ENCODE results near the gene LAT. TPM values are rescaled to one million over a fixed set of nuclear protein-coding genes. Genes with fewer than 3 reads are reported as not detected.

LAT gene
- total and polyA plus RNA-seq, 2 donors (not counting 3 experiments of a cell fraction or from before 2014, with no cell fraction given), result 4.5 to 5.9 TPM

- no peaks in the 10 kb centered on the region for H4K20me1 ChIP-seq (replicated peaks; ENCODE audit: control insufficient read depth, extremely low read depth, insufficient read depth, low read length)
- dilution Hi-C loops (cut with MboI; ENCODE audit: extremely low pct_ligation_motif_present, low sequenced_read_pairs) (no loop called here), intact Hi-C loops (cut with micrococcal nuclease) (no loop called here)
- H3K9me3 ChIP-seq (replicated peaks; ENCODE audit: control insufficient read depth, insufficient read depth, low read length), result no peaks in the 10 kb centered on the region
- no peaks in the 10 kb centered on the region for H3K27me3 ChIP-seq (ENCODE audit: control insufficient read depth in 2 of 2, insufficient read depth in 2 of 2, low read length in 2 of 2)
- peaks cover 6% of the 10 kb centered on the region for H3K79me2 ChIP-seq (ENCODE audit: control insufficient read depth, insufficient read depth, low read length)
- no peak overlapping the region for H3K9ac ChIP-seq (replicated peaks; ENCODE audit: extremely low read depth, insufficient read depth, low read length)
- POLR2A ChIA-PET, result no interaction called here
- TF ChIP-seq, protein P1, sequence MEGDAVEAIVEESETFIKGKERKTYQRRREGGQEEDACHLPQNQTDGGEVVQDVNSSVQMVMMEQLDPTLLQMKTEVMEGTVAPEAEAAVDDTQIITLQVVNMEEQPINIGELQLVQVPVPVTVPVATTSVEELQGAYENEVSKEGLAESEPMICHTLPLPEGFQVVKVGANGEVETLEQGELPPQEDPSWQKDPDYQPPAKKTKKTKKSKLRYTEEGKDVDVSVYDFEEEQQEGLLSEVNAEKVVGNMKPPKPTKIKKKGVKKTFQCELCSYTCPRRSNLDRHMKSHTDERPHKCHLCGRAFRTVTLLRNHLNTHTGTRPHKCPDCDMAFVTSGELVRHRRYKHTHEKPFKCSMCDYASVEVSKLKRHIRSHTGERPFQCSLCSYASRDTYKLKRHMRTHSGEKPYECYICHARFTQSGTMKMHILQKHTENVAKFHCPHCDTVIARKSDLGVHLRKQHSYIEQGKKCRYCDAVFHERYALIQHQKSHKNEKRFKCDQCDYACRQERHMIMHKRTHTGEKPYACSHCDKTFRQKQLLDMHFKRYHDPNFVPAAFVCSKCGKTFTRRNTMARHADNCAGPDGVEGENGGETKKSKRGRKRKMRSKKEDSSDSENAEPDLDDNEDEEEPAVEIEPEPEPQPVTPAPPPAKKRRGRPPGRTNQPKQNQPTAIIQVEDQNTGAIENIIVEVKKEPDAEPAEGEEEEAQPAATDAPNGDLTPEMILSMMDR (IDR thresholded peaks at IDR 0.05; ENCODE audit: extremely low read depth in 1 of 2, insufficient read depth in 1 of 2, low read depth in 1 of 2, low read length in 2 of 2), result peak; percentile 48 to 70
- TF ChIP-seq JUN (IDR thresholded peaks at IDR 0.05; ENCODE audit: borderline replicate concordance, insufficient read depth, insufficient read length, low read depth), result no peak
- FAIRE-seq, result no peak
- BruUV-seq (replicated peaks), result no TSS peak
- H3K4me1 ChIP-seq (ENCODE audit: control insufficient read depth, extremely low read depth, insufficient read depth, low read length), result no peaks in the 10 kb centered on the region
- H3K9me1 ChIP-seq (replicated peaks; ENCODE audit: control insufficient read depth, extremely low read depth, insufficient read depth, low read length), result no peaks in the 10 kb centered on the region
- DNase-seq (ENCODE audit: low read depth, low spot score), result no peak
- H2AFZ ChIP-seq (ENCODE audit: low read depth, low read length), result no peak overlapping the region
- no peak overlapping the region for H3K4me3 ChIP-seq (replicated peaks in 1 of 3; ENCODE audit: insufficient read depth in 1 of 3, low read depth in 1 of 3, low read length in 3 of 3)
- H3K27ac ChIP-seq (ENCODE audit: insufficient read depth, low read depth, low read length), result no peak overlapping the region
- CTCF ChIA-PET, result no interaction called here
- H3K4me2 ChIP-seq (ENCODE audit: insufficient read depth, low read length), result no peak overlapping the region
- H3K36me3 ChIP-seq (ENCODE audit: control insufficient read depth in 2 of 2, extremely low read depth in 1 of 2, insufficient read depth in 2 of 2, low read length in 2 of 2), result peaks cover 5 to 34% of the 10 kb centered on the region in 2 experiments
These were observed 3.3 kb upstream of the LAT start for GRCh38 chr16:28981517-28981916.

DNA sequence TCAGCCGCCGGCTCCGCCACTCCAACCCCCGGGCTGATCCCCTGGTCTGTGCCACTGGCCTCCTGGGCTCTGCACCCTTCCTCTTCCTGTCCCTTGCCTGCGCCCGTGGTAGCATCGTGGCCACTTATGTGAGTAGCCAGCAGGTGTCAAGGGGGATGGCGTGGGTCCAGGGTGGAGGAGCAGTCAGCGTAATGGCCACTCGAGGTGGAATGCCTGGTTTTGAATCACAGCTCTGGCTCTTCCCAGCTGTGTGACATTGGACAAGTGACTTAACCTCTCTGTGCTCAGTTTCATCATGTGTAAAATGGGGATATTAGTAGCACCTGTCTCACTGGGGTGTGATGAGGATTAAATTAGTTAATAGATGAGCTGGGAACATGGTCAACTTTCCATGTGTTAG lies 2.4 kb upstream of the LAT start:
- Histone ChIP-seq H3K27me3 (ENCODE audit: control insufficient read depth in 2 of 2, insufficient read depth in 2 of 2, low read length in 2 of 2) (no peaks in the 10 kb centered on the region), H4K20me1 (replicated peaks; ENCODE audit: control insufficient read depth, extremely low read depth, insufficient read depth, low read length) (no peaks in the 10 kb centered on the region), H3K4me3 (replicated peaks in 1 of 3; ENCODE audit: insufficient read depth in 1 of 3, low read depth in 1 of 3, low read length in 3 of 3) (no peak overlapping the region), H3K9ac (replicated peaks; ENCODE audit: extremely low read depth, insufficient read depth, low read length) (no peak overlapping the region), H3K79me2 (ENCODE audit: control insufficient read depth, insufficient read depth, low read length) (peaks cover under 1% of the 10 kb centered on the region), H3K9me3 (replicated peaks; ENCODE audit: control insufficient read depth, insufficient read depth, low read length) (no peaks in the 10 kb centered on the region), H3K36me3 (ENCODE audit: control insufficient read depth in 2 of 2, extremely low read depth in 1 of 2, insufficient read depth in 2 of 2, low read length in 2 of 2) (peaks cover 5 to 37% of the 10 kb centered on the region in 2 experiments), H3K9me1 (replicated peaks; ENCODE audit: control insufficient read depth, extremely low read depth, insufficient read depth, low read length) (no peaks in the 10 kb centered on the region), H3K4me2 (ENCODE audit: insufficient read depth, low read length) (no peak overlapping the region), H3K27ac (ENCODE audit: insufficient read depth, low read depth, low read length) (no peak overlapping the region), H2AFZ (ENCODE audit: low read depth, low read length) (no peak overlapping the region), H3K4me1 (ENCODE audit: control insufficient read depth, extremely low read depth, insufficient read depth, low read length) (no peaks in the 10 kb centered on the region)
- intact Hi-C loops (cut with micrococcal nuclease), result no loop called here
- ChIA-PET POLR2A (no interaction called here), CTCF (no interaction called here)
- DNase-seq (ENCODE audit: low read depth, low spot score) (no peak), FAIRE-seq (no peak)
- dilution Hi-C loops (cut with MboI; ENCODE audit: extremely low pct_ligation_motif_present, low sequenced_read_pairs), result no loop called here
- BruUV-seq (replicated peaks), result no TSS peak
- TF ChIP-seq JUN (IDR thresholded peaks at IDR 0.05; ENCODE audit: borderline replicate concordance, insufficient read depth, insufficient read length, low read depth), result no peak
- no peak for TF ChIP-seq EZH2 (IDR thresholded peaks at IDR 0.05; ENCODE audit: borderline replicate concordance, low read depth, low read length, severe bottlenecking)
- TF ChIP-seq, protein P2, sequence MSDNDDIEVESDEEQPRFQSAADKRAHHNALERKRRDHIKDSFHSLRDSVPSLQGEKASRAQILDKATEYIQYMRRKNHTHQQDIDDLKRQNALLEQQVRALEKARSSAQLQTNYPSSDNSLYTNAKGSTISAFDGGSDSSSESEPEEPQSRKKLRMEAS (IDR thresholded peaks at IDR 0.05; ENCODE audit: insufficient read depth, insufficient read length), result no peak
- no peak for TF ChIP-seq POLR2A (IDR thresholded peaks at IDR 0.05; ENCODE audit: low read depth, low read length)
- no peak for TF ChIP-seq FOS (IDR thresholded peaks at IDR 0.05; ENCODE audit: borderline replicate concordance, insufficient read depth, low read length)
- TF ChIP-seq GATA2 (IDR thresholded peaks at IDR 0.05; ENCODE audit: insufficient read depth, insufficient read length, low read depth, low read length), result no peak
- TF ChIP-seq POLR2AphosphoS5 (IDR thresholded peaks at IDR 0.05; ENCODE audit: insufficient read depth, low read depth, low read length), result no peak
- TF ChIP-seq MYC (IDR thresholded peaks at IDR 0.05; ENCODE audit: low read depth, low read length), result no peak
- TF ChIP-seq, protein P1 (IDR thresholded peaks at IDR 0.05; ENCODE audit: extremely low read depth in 1 of 2, insufficient read depth in 1 of 2, low read depth in 1 of 2, low read length in 2 of 2), result no peak
